H1 (cell line): ENCODE data around the gene RNU11. TPM values are rescaled to one million over a fixed set of nuclear protein-coding genes. Genes with fewer than 3 reads are reported as not detected.
A peak's percentile ranks its signal among the peaks of the same experiment; 100 is the strongest.

ENCODE experiments used
- CTCF ChIA-PET: fragments of 300-600 bp; sonication (Branson Sonifier 250); formaldehyde crosslinking; loops from one replicate; lab custom pipeline; 2021; ENCODE audit not compliant: partially characterized antibody; lab: Charles Lee
- POLR2A ChIA-PET: fragments of 300-600 bp; sonication (Branson Sonifier 250); formaldehyde crosslinking; loops from one replicate; lab custom pipeline; 2021; ENCODE audit warnings: inconsistent platforms; ENCODE audit not compliant: partially characterized antibody; lab: Charles Lee
- DNase-seq, 2 experiments: peaks; one replicate each; pipeline versions ENCODE4 v3.0.0 to v3.0.0-alpha.2; 2010 to 2022; ENCODE audit warnings: low spot score in 2 of 2, low read depth in 1 of 2, mixed read lengths in 1 of 2
- FAIRE-seq: peaks from 2 replicates; lab custom pipeline; 2011; peaks lifted over from hg19 to GRCh38; lab: Jason Lieb, UNC
- H2AFZ ChIP-seq: 2 replicates; pipeline ENCODE4 v1.8.1; 2012; ENCODE audit warnings: low read length, inconsistent platforms
- H2AK5ac ChIP-seq: 2 replicates; pipeline ENCODE4 v1.6.1; 2013; ENCODE audit warnings: low read depth, low read length
- H2BK120ac ChIP-seq: replicated peaks from 2 replicates; pipeline ENCODE3; 2013; ENCODE audit warnings: low read depth, low read length, inconsistent platforms
- H2BK12ac ChIP-seq: 2 replicates; pipeline ENCODE4 v1.6.1; 2013; ENCODE audit warnings: low read depth, low read length
- H2BK15ac ChIP-seq: 2 replicates; pipeline ENCODE4 v1.6.1; 2013; ENCODE audit warnings: low read length
- H2BK20ac ChIP-seq: 2 replicates; pipeline ENCODE4 v1.6.1; 2013; ENCODE audit warnings: low read length
- H2BK5ac ChIP-seq: 2 replicates; pipeline ENCODE4 v1.6.1; 2013; ENCODE audit warnings: low read depth, low read length
- H3K14ac ChIP-seq: 2 replicates; pipeline ENCODE4 v1.6.1; 2013; ENCODE audit warnings: inconsistent platforms; ENCODE audit not compliant: insufficient read length
- H3K18ac ChIP-seq: 2 replicates; pipeline ENCODE4 v1.6.1; 2013; ENCODE audit warnings: low read length; ENCODE audit errors: extremely low read depth
- H3K23ac ChIP-seq: 2 replicates; pipeline ENCODE4 v1.6.1; 2013; ENCODE audit warnings: inconsistent platforms; ENCODE audit not compliant: insufficient read length
- H3K23me2 ChIP-seq: 2 replicates; pipeline ENCODE4 v1.6.1; 2013; ENCODE audit warnings: low read depth, low read length
- H3K27ac ChIP-seq: 2 replicates; pipeline ENCODE4 v1.6.1; 2011; ENCODE audit warnings: low read depth, low read length, inconsistent platforms
- H3K27me3 ChIP-seq, 4 experiments: replicated peaks in 1 of 4; 1 replicate in 1 of 4; 2 replicates in 3 of 4; pipeline versions ENCODE4 v1.6.1 to v1.8.1; 2011 to 2013; ENCODE audit warnings: low read length in 3 of 4, mild to moderate bottlenecking in 3 of 4, inconsistent platforms in 2 of 4, mixed read lengths in 2 of 4, moderate library complexity in 1 of 4; ENCODE audit not compliant: control insufficient read depth in 3 of 4, insufficient read depth in 3 of 4; ENCODE audit errors: extremely low read depth in 1 of 4
- H3K36me3 ChIP-seq, 4 experiments: 2 replicates each; pipeline versions ENCODE4 v1.6.1 to v1.8.1; 2011 to 2013; ENCODE audit warnings: mild to moderate bottlenecking in 4 of 4, low read length in 3 of 4, moderate library complexity in 2 of 4, control low read depth in 1 of 4, inconsistent platforms in 1 of 4; ENCODE audit not compliant: insufficient read depth in 4 of 4, control insufficient read depth in 2 of 4
- H3K4ac ChIP-seq: replicated peaks from 2 replicates; pipeline ENCODE3; 2013; ENCODE audit warnings: low read length, low read depth, mixed read lengths, inconsistent platforms; ENCODE audit not compliant: insufficient read length
- H3K4me1 ChIP-seq, 4 experiments: replicated peaks in 1 of 4; 1 replicate in 1 of 4; 2 replicates in 3 of 4; pipeline versions ENCODE4 v1.6.1 to v1.8.1; 2011 to 2013; ENCODE audit warnings: low read length in 3 of 4, inconsistent platforms in 2 of 4, mixed read lengths in 1 of 4; ENCODE audit not compliant: insufficient read depth in 4 of 4, control insufficient read depth in 3 of 4
- H3K4me2 ChIP-seq, 2 experiments: 2 replicates each; pipeline versions ENCODE4 v1.6.1 to v1.8.1; 2011 to 2013; ENCODE audit warnings: low read depth in 2 of 2, low read length in 2 of 2, control low read depth in 1 of 2, inconsistent platforms in 1 of 2, mild to moderate bottlenecking in 1 of 2; ENCODE audit not compliant: insufficient read depth in 1 of 2
- H3K4me3 ChIP-seq, 4 experiments: fragments of 200-600, 300-600 bp in 1 of 4; sonication (generic), shearing (Covaris generic), sonication (Bioruptor Twin) in 1 of 4; 2 replicates each; pipeline versions ENCODE4 v1.5.1 to v1.8.1; 2011 to 2016; ENCODE audit warnings: low read length in 4 of 4, low read depth in 3 of 4, control low read depth in 2 of 4, inconsistent platforms in 2 of 4, mild to moderate bottlenecking in 2 of 4, mixed read lengths in 1 of 4, moderate library complexity in 1 of 4; ENCODE audit not compliant: insufficient read depth in 2 of 4; ENCODE audit errors: extremely low read depth in 1 of 4
- H3K56ac ChIP-seq: replicated peaks from 2 replicates; pipeline ENCODE3; 2013; ENCODE audit warnings: low read depth, mild to moderate bottlenecking, mixed read lengths, low read length, inconsistent platforms; ENCODE audit not compliant: insufficient read length
- H3K79me1 ChIP-seq: 2 replicates; pipeline ENCODE4 v1.6.1; 2013; ENCODE audit warnings: low read depth, low read length, control low read depth
- H3K79me2 ChIP-seq, 2 experiments: 2 replicates each; pipeline versions ENCODE4 v1.6.1 to v1.8.1; 2012 to 2013; ENCODE audit warnings: low read length in 2 of 2, mild to moderate bottlenecking in 2 of 2, inconsistent platforms in 1 of 2; ENCODE audit not compliant: insufficient read depth in 2 of 2, control insufficient read depth in 1 of 2
- H3K9ac ChIP-seq, 4 experiments: replicated peaks in 1 of 4; 1 replicate in 1 of 4; 2 replicates in 3 of 4; pipeline versions ENCODE4 v1.6.1 to v1.8.1; 2011 to 2013; ENCODE audit warnings: low read depth in 3 of 4, low read length in 3 of 4, control low read depth in 2 of 4, mild to moderate bottlenecking in 2 of 4, moderate library complexity in 2 of 4, inconsistent platforms in 1 of 4; ENCODE audit errors: extremely low read depth in 1 of 4
- H3K9me3 ChIP-seq, 2 experiments: 2 replicates each; pipeline versions ENCODE4 v1.6.1 to v1.8.1; 2012 to 2013; ENCODE audit warnings: mild to moderate bottlenecking in 2 of 2, moderate library complexity in 2 of 2, control low read depth in 1 of 2, inconsistent platforms in 1 of 2, low read depth in 1 of 2, low read length in 1 of 2, mixed read lengths in 1 of 2; ENCODE audit not compliant: insufficient read depth in 2 of 2
- H4K20me1 ChIP-seq, 2 experiments: replicated peaks in 1 of 2; 2 replicates each; pipeline versions ENCODE3 to v1.8.1; 2011 to 2013; ENCODE audit warnings: inconsistent platforms in 2 of 2, low read length in 2 of 2, mild to moderate bottlenecking in 1 of 2; ENCODE audit not compliant: insufficient read depth in 2 of 2, control insufficient read depth in 1 of 2
- H4K5ac ChIP-seq: 2 replicates; pipeline ENCODE4 v1.6.1; 2013; ENCODE audit warnings: low read length, low read depth, mixed read lengths, inconsistent platforms; ENCODE audit not compliant: insufficient read length
- H4K8ac ChIP-seq: 2 replicates; pipeline ENCODE4 v1.8.0; 2013; ENCODE audit warnings: mild to moderate bottlenecking, moderate library complexity, low read length, inconsistent platforms; ENCODE audit not compliant: insufficient read depth; ENCODE audit errors: extremely low read depth
- H4K91ac ChIP-seq: replicated peaks from 2 replicates; pipeline ENCODE3; 2013; ENCODE audit warnings: low read length, mixed read lengths, inconsistent platforms; ENCODE audit not compliant: insufficient read length
- ATF2 ChIP-seq: IDR thresholded peaks from 2 replicates; pipeline ENCODE4 v1.6.1; 2012; ENCODE audit warnings: low read length, inconsistent platforms
- EGR1 ChIP-seq: IDR thresholded peaks from 2 replicates; pipeline ENCODE4 v1.6.1; 2011; ENCODE audit warnings: low read depth, low read length, borderline replicate concordance
- GABPA ChIP-seq: IDR thresholded peaks from 2 replicates; pipeline ENCODE4 v1.6.1; 2011; ENCODE audit warnings: mild to moderate bottlenecking, low read length, moderate library complexity, borderline replicate concordance; ENCODE audit not compliant: insufficient read depth
- PHF8 ChIP-seq: fragments of 200-600 bp; sonication (generic); conservative IDR thresholded peaks from 2 replicates; pipeline ENCODE4 v1.7.1; 2012; ENCODE audit warnings: low read depth, mild to moderate bottlenecking, inconsistent platforms, low read length, moderate library complexity
- SP1 ChIP-seq: IDR thresholded peaks from 2 replicates; pipeline ENCODE4 v1.6.1; 2011; ENCODE audit warnings: low read depth, low read length
- TBP ChIP-seq: IDR thresholded peaks from 2 replicates; pipeline ENCODE4 v1.6.1; 2011; ENCODE audit warnings: low read depth, low read length, improper control_type of control experiment
- ZNF274 ChIP-seq: IDR thresholded peaks from 2 replicates; pipeline ENCODE4 v1.7.0; 2012; ENCODE audit warnings: low read length, borderline replicate concordance; ENCODE audit errors: extremely low read depth
- WGBS, 2 experiments: shearing (Covaris generic) in 1 of 2; methylation state at CpG; one replicate each; pipeline versions ENCODE4 v1.1.6 to v1.1.7; 2013 to 2015; ENCODE audit warnings: low lambda C conversion rate in 2 of 2, mixed read lengths in 2 of 2, inconsistent platforms in 1 of 2, low coverage in 1 of 2, missing lambda C conversion rate in 1 of 2; ENCODE audit not compliant: insufficient replicate concordance in 2 of 2, insufficient coverage in 1 of 2, insufficient read length in 1 of 2; ENCODE audit errors: extremely low coverage in 1 of 2, missing lambda C conversion rate in 1 of 2; 5-methylcytosine and 5-hydroxymethylcytosine counted together
- long read RNA-seq, 2 experiments: library from RNA in 1 of 2; library from capped mRNA in 1 of 2; stranded (forward); transcript quantifications; one replicate each; pipeline ENCODE4 v2.0.0, GENCODE V29; 2021; ENCODE audit warnings: inconsistent platforms in 1 of 2
- polyA minus RNA-seq, 3 experiments: library from RNA; depleted of rRNA, polyadenylated mRNA; stranded (reverse); fragments of >200 nt; gene quantifications; 1 replicate in 2 of 3; 2 replicates in 1 of 3; pipeline ENCODE4 v1.2.3, GENCODE V29; 2011
- polyA plus RNA-seq, 7 experiments: library from polyadenylated mRNA; depleted of rRNA in 3 of 7; stranded (reverse) in 5 of 7; unstranded in 2 of 7; fragments of >200 nt in 5 of 7; fragments of 200-250 nt in 2 of 7; gene quantifications; 1 replicate in 5 of 7; 2 replicates in 1 of 7; 4 replicates in 1 of 7; pipeline versions ENCODE4 v1.2.1 to v1.2.3, GENCODE V29; 2011 to 2013; ENCODE audit warnings: missing spikeins in 2 of 7, mixed read lengths in 2 of 7
- total RNA-seq: library from RNA; stranded (reverse); fragmentation: NEBNext Ultra II Directional; extraction: Animal tissue kit (Norgen Biotek cat#: 25700); gene quantifications from 2 replicates; pipeline ENCODE4 v1.2.1, GENCODE V29; 2021

Gene RNU11
- not detected in 2 replicates for total RNA-seq
- not detected in 2 replicates for polyA plus RNA-seq (2011; rRNA removed)
- not detected for polyA plus RNA-seq (2011; cell fraction: cytosol; rRNA removed)
- not detected for polyA plus RNA-seq (2011; cell fraction: nucleus; rRNA removed)
- not detected in 4 replicates for polyA plus RNA-seq (2012, experiment 1 of 2)
- not detected for polyA plus RNA-seq (2012, experiment 2 of 2)
- not detected for polyA plus RNA-seq (2013, experiment 1 of 2)
- polyA plus RNA-seq (2013, experiment 2 of 2) = not detected
- polyA minus RNA-seq (2011; rRNA and poly(A)+ RNA removed) = not detected in 2 replicates
- not detected for polyA minus RNA-seq (2011; cell fraction: cytosol; rRNA and poly(A)+ RNA removed)
- not detected for polyA minus RNA-seq (2011; cell fraction: nucleus; rRNA and poly(A)+ RNA removed)
- long read RNA-seq, experiment 1 = 0 reads
- long read RNA-seq, experiment 2 = 0 reads

GRCh38 chr1:28648474-28649198, at the start of gene RNU11:
TSS of gene RNU11 (plus strand) at chr1:28648600.
- peak within 1 kb of the TSS; percentile 99 for H3K27ac ChIP-seq
- WGBS, 2 experiments = 10% methylated on average over 28 of the region's 28 CpGs; no CpG with 5 or more reads in 1 of the 2 experiments
- H3K9ac ChIP-seq = peak within 1 kb of the TSS; percentile 40 to 88 (median 66)
- H3K9me3 ChIP-seq = no peaks in the 10 kb centered on the region
- H4K5ac ChIP-seq = peak within 1 kb of the TSS; percentile 90
- H3K79me2 ChIP-seq = no peaks in the 10 kb centered on the region
- H3K36me3 ChIP-seq = no peaks in the 10 kb centered on the region
- no peak within 1 kb of the TSS for H2BK15ac ChIP-seq
- CTCF ChIA-PET = interaction anchor here (0.6 to 1.1 kb wide), 2 partner anchors 88 to 93 kb away, joined by 3 to 6 read pairs; partner anchors contain the start of gene YTHDF2
- no peaks in the 10 kb centered on the region for H3K23me2 ChIP-seq
- peak within 1 kb of the TSS; percentile 56 for H4K91ac ChIP-seq
- H3K56ac ChIP-seq = peak within 1 kb of the TSS; percentile 61
- H3K4me1 ChIP-seq = peaks cover 0 to 4% (median 0%) of the 10 kb centered on the region in 4 experiments; a peak in 4 of 7 replicates
- FAIRE-seq = peak; percentile 78
- H2BK5ac ChIP-seq = peak within 1 kb of the TSS; percentile 95
- peak within 1 kb of the TSS; percentile 65; the same call in 1 of the 2 replicates for H3K18ac ChIP-seq
- H2BK120ac ChIP-seq = peak within 1 kb of the TSS; percentile 8
- 0 out of 2 replicates have a peak within 1 kb of the TSS, but pooled peaks have one; percentile 15 for H2AFZ ChIP-seq
- POLR2A ChIA-PET = interaction anchor here (0.6 to 9.3 kb wide), 53 partner anchors 8 to 830 kb away, joined by 3 to 132 read pairs (median 5); partner anchors contain the start of genes GMEB1, MED18, PHACTR4 and RCC1
- no peaks in the 10 kb centered on the region for H3K27me3 ChIP-seq
- H2AK5ac ChIP-seq = 0 out of 2 replicates have a peak within 1 kb of the TSS, but pooled peaks have one; percentile 69
- no peaks in the 10 kb centered on the region for H3K79me1 ChIP-seq
- H2BK12ac ChIP-seq = 0 out of 2 replicates have a peak within 1 kb of the TSS, but pooled peaks have one; percentile 10
- H3K14ac ChIP-seq = no peak within 1 kb of the TSS
- peak within 1 kb of the TSS; percentile 77 to 85 for H3K4me2 ChIP-seq
- H3K23ac ChIP-seq = no peak within 1 kb of the TSS
- peak within 1 kb of the TSS; percentile 63 for H4K8ac ChIP-seq
- H2BK20ac ChIP-seq = no peak within 1 kb of the TSS
- peak within 1 kb of the TSS; percentile 87 for H3K4ac ChIP-seq
- H4K20me1 ChIP-seq = no peaks in the 10 kb centered on the region
- peak; percentile 75 to 90 for DNase-seq
- H3K4me3 ChIP-seq = peak within 1 kb of the TSS; percentile 41 to 57 (median 45)
- TF ChIP-seq TBP (peak; percentile 99), SP1 (peak; percentile 96), ZNF274 (no peak), EGR1 (peak; percentile 97), PHF8 (peak; percentile 24; the same call in 1 of the 2 replicates), GABPA (no peak), ATF2 (peak; percentile 100)
